GM10847 (cell line): ENCODE measurements around the gene FAM20B.

ENCODE experiments used
- POLR2A ChIP-seq: IDR thresholded peaks from 2 replicates; pipeline ENCODE4 v1.6.1; 2011; ENCODE audit not compliant: insufficient read length; ENCODE audit errors: extremely low read depth

FAM20B gene

DNA sequence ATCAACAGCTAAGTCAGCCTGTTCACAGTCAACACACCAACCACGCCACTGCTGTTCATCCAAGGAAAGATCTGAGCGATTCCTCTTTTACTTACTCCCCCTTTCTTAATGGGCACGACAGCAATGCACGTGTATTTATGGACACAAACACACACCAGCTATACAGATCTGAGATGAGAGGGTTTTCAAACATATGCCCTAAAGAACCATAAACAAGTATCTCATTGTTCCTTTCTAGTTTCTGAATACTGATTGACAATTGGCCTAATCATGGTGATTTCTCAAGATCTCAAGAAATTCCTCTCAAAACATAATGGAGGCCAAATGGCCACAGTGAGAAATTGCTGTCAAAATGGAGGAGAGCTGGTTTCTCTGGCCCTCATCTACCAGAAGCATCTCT, 74.2 kb downstream of the FAM20B start:
- TF ChIP-seq POLR2A, result no peak

- TF ChIP-seq POLR2A, result no peak
Measured at GRCh38 chr1:179101566-179101965, 75.9 kb downstream of the FAM20B start.

DNA sequence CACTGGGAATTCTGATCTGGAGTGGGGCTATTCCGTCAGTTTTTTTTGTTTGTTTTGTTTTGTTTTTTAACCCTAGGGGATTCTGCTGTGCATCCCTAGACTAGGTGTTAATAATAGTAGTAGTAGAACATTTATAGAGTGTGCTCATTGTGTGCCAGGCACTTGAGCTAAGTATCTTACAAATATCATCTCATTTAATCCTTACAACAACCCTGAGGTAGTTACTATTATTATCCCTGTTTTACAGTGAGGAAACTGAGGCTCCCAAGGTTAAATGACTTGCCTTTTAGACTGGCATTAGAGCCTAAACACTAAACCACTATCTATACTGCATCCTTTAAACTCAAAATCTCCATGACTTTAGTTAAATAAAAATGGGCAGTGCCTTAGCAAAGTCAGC, 78.3 kb downstream of the FAM20B start:
- TF ChIP-seq POLR2A, result no peak

DNA sequence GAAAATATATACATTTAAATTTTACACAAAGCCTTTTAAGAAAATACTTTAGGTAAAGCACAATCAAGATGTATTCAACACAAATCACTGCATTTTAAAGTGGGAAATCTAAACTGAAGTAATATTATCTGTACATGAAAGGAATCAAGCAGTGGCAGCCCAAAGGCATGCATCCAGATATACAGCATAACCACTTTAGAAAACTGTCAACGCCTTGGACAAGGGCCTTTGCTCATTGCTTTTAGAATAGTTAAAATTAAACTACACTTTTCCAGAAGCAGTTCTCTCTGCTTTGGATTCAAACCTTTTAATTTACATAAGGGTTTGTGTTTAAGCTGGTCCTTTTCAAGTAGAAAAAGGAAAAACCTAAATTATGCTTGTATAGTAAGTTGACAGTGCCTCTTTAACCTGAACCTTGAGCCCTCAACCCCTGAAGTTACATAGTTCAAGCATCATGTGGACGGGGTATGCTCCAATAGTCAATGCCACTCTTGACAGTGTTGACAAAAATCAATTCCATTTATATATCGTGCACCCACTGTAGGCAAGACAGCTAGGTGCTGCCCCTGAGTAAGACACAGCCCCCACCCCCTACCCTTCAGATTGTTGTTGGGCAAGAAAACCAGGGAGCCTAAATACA, 79.0 kb downstream of the FAM20B start:
- no peak for TF ChIP-seq POLR2A

GRCh38 chr1:179105393-179105792, 79.7 kb downstream of the FAM20B start:
- no peak for TF ChIP-seq POLR2A

DNA sequence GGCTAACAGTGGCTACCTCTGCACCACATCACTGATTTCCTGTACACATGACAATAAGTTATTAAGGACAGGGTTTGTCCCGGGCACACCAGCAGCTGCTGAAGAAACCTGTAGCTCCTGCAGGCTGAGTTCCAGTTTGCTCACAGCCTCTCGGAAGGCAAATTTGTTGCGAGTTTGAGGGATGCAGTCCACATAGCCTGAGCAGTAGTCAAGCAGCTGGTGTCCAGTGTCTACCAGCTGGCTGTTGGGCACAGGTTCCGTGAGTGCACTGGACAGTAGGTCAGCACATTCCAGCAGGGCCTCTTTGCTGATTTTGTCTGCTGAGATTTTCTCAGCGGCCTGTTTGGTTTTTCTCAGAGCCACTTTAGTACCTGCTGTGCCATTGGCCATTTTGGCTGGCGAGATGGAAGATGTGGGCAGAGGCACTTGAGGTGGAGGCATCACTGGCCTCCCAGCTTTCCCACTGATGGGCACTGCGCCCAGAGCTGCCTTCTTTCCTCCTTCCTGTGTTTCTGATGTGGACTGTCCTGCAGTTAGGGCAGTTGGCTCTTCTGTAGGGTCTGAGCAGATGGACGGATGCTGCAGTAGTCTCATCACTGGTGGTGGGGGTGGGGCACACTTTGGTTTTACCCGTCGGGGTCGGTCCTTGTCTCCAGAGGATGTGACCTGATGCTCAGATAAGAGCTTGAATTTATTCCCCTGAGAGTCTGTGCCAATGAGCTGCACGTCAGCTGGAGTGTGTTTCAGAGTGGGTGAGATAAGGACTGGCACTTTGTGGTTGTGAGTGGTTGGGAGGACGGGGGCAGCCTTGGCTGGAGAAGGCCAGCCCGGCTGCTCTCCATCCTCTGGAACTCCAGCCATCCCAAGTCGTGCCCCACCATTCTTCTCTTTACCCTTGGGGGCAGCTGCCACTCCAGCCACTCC, 82.3 kb downstream of the FAM20B start:
- TF ChIP-seq POLR2A, result no peak

DNA sequence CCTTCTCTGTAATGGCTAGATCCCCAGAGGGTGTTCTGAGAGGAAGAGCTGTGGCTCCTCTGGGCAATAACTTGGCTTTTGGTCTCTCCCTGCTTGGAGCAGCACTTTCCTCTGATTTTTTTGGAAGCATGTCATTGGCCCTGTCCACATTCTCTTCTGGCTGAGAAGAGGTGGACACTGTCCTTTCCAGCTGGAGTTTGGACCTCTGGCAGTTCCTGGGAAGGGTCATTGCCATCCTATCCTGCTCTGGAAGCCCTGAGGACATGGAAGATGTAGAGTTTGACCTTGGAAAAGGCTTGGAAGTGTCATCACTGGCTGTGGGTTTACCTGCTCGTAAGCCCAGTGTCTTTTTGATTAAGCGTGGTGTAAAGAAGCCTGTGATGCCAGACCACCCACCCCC, 83.0 kb downstream of the FAM20B start:
- TF ChIP-seq POLR2A, result no peak

DNA sequence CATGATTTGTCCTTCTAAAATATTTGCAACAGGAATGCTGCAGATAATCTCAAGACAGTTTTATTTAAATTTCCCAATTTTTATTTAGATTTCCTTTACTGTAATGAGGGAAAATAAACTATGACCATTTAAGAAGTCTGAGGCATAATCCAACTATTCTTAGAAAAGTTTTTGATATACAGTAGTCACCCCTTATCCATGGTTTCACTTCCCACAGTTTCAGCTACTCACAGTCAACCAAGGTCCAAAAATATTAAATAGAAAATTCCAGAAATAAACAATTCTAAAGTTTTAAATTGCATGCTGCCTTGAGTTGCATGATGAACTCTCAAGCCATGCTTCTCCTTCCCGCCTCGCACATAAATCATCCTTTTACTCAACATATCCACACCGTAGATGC, 89.5 kb downstream of the FAM20B start:
- no peak for TF ChIP-seq POLR2A

DNA sequence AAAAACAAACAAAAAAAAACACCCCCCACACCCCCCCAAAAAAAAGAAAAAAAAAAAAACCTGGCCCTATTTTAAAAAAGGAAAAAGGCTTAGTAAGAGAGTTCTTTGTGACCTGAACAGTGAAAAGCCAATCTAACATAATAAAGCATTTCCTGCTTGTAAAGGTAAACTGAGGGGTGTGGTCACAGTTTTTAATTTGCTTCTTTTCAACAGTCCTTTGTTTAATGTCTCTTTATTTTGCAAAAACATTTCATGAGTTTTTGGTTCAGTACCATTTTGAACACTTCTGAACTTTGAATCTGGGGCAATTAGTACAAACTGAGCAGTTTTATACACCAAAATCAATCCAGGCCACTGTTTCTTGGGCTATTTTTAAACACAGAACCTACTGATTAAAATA, 93.8 kb downstream of the FAM20B start:
- no peak for TF ChIP-seq POLR2A

DNA sequence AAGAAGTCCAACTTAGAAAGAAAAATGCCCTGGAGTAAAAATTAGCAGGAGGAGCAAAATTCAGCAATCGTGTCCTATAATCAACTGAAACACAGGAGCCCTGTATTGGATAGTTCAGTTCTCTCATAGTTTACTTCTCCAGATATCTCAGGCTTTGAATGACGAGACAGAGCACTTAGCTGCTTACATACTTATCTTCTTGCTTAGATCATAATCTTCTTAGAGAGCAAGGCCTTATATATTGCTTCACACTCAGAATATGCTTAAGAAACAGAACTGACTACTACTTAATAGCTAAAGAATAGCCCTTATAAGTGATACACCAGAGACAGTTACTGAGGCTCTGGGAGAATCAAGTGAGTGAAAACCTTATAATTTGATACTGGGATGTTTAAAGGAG, 95.0 kb downstream of the FAM20B start:
- TF ChIP-seq POLR2A, result no peak

- no peak for TF ChIP-seq POLR2A
Measured at GRCh38 chr1:179121159-179121938, 95.7 kb downstream of the FAM20B start.

GRCh38 chr1:179124873-179125272, 99.2 kb downstream of the FAM20B start:
- TF ChIP-seq POLR2A, result no peak
